ENCODE measurements around the gene SH2D3A. TPM values are rescaled to one million over a fixed set of nuclear protein-coding genes. Genes with fewer than 3 reads are reported as not detected.
"Not testable (repeated sequence)": the region's sequence is repeated elsewhere in the genome, so short reads cannot be mapped to it uniquely, and the experiment has no call there.

Gene SH2D3A
- total RNA-seq, 1 donor from 2014 or later = 17.4 TPM

DNA sequence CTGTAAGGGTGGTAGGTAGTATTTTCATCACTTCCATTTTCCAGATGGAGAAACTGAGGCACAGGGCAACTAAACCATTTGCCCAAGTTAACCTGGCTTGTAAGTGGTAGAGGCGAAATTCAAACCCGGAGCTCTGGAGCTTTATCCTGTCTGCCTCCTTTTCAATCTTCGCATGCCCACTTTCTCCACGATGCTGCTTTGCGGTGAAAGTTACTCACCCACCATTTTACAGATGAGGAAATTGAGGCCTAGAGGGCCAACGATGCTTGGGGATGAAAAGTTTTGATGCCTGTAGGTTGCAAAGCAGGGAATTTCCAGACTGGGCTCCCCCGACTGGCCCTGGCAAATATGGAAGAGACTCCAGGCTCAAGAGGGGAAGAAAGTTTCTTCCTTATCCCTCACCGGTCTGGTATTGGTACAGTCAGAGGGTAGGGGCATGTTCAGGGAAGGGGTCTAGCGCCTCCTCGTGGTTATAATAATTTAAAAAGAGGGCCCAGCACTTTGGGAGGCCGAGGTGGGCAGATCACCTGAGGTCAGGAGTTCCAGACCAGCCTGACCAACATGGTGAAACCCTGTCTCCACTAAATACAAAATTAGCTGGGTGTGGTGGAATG, 1.9 kb upstream of the SH2D3A start:
- Mint-ChIP-seq H3K4me3 (no peak overlapping the region), H3K27me3 (peaks cover 30% of the 10 kb centered on the region), H3K27ac (no peak overlapping the region), H3K9me3 (no peaks in the 10 kb centered on the region), H3K4me1 (ENCODE audit: unreplicated experiment) (peaks cover 4% of the 10 kb centered on the region), H3K36me3 (no peaks in the 10 kb centered on the region)
- DNase-seq (ENCODE audit: extremely low spot score, unreplicated experiment) = no peak
- TF ChIP-seq, protein P1, sequence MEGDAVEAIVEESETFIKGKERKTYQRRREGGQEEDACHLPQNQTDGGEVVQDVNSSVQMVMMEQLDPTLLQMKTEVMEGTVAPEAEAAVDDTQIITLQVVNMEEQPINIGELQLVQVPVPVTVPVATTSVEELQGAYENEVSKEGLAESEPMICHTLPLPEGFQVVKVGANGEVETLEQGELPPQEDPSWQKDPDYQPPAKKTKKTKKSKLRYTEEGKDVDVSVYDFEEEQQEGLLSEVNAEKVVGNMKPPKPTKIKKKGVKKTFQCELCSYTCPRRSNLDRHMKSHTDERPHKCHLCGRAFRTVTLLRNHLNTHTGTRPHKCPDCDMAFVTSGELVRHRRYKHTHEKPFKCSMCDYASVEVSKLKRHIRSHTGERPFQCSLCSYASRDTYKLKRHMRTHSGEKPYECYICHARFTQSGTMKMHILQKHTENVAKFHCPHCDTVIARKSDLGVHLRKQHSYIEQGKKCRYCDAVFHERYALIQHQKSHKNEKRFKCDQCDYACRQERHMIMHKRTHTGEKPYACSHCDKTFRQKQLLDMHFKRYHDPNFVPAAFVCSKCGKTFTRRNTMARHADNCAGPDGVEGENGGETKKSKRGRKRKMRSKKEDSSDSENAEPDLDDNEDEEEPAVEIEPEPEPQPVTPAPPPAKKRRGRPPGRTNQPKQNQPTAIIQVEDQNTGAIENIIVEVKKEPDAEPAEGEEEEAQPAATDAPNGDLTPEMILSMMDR (conservative IDR thresholded peaks at IDR 0.05) = peak; percentile 61

DNA sequence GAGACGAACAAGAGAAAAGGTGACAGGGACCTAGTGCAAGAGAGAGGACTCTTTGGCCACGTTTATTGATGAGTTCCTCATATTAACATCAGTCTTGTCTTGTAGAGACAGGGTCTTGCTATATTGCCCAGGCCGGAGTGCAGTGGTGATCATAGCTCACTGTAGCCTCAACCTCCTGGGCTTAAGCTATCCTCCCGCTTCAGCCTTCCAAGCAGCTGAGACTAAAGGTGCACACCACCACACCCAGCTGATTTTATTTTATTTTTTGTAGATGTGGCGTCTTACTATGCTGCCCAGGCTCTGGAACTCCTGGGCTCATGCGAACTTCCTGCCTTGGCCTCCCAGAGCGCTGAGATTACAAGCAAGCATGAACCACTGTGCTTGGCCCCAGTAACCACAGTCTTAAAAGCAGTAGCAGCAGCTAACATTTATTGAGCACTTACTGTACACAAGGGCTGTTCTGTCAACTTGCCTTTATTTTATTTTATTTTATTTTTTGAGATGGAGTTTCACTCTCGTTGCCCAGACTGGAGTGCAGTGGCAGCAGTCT, 1.1 kb upstream of the SH2D3A start:
- TF ChIP-seq, protein P1 (conservative IDR thresholded peaks at IDR 0.05) = no peak
- Mint-ChIP-seq H3K27me3 (peaks cover 30% of the 10 kb centered on the region), H3K4me3 (peak overlapping the region; percentile 97), H3K27ac (peak overlapping the region; percentile 100), H3K36me3 (no peaks in the 10 kb centered on the region), H3K9me3 (no peaks in the 10 kb centered on the region), H3K4me1 (ENCODE audit: unreplicated experiment) (peaks cover 4% of the 10 kb centered on the region)
- no peak for DNase-seq (ENCODE audit: extremely low spot score, unreplicated experiment)

GRCh38 chr19:6767081-6767356, 216 bp downstream of the SH2D3A start:
- Mint-ChIP-seq H3K9me3 (no peaks in the 10 kb centered on the region), H3K36me3 (no peaks in the 10 kb centered on the region), H3K27ac (peak overlapping the region; percentile 100), H3K27me3 (peaks cover 30% of the 10 kb centered on the region), H3K4me3 (peak overlapping the region; percentile 97), H3K4me1 (ENCODE audit: unreplicated experiment) (peaks cover 4% of the 10 kb centered on the region)
- TF ChIP-seq, protein P1 (conservative IDR thresholded peaks at IDR 0.05) = no peak
- no peak for DNase-seq (ENCODE audit: extremely low spot score, unreplicated experiment)

DNA sequence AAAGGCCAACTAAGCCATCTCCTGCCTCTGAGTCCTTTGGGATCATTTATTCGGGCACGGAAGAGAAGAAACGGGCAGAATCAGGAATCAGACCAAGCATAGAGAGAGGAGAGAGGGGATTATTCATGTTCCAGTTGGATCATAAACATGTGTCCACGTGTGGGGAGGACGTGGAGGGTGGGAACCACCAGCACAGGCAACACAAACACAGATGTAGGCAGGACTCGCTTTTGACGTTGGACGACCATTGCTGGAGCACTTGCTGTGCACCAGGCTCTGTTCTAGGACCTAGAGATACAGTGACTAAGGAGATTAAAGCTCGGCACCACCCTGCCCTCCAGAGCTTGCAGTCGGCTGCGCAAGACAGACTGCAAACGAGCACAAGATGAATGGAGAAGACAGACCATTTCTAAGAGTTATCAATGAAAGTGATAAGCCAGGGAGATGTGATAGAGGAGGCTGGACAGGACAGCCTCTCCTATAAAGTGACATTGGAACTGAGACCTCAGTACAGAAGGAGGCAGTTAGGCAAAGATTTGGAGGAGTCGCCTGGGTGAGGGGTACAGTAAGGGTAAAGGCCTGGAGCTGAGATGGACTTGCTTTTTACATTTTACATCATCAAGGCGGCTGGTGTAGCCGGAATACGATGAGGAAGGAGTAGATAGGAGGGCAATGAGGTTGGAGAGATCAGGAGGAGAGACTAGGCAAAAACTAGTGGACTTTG, 716 bp downstream of the SH2D3A start:
- Mint-ChIP-seq H3K4me3 (peak overlapping the region; percentile 97), H3K4me1 (ENCODE audit: unreplicated experiment) (peaks cover 4% of the 10 kb centered on the region), H3K9me3 (no peaks in the 10 kb centered on the region), H3K27me3 (peaks cover 30% of the 10 kb centered on the region), H3K27ac (peak overlapping the region; percentile 100), H3K36me3 (no peaks in the 10 kb centered on the region)
- DNase-seq (ENCODE audit: extremely low spot score, unreplicated experiment) = no peak
- TF ChIP-seq, protein P1 (conservative IDR thresholded peaks at IDR 0.05) = no peak

GRCh38 chr19:6765738-6766356, 1.4 kb downstream of the SH2D3A start:
- Mint-ChIP-seq H3K27ac (peak overlapping the region; percentile 100), H3K27me3 (peaks cover 30% of the 10 kb centered on the region), H3K36me3 (no peaks in the 10 kb centered on the region), H3K9me3 (no peaks in the 10 kb centered on the region), H3K4me1 (ENCODE audit: unreplicated experiment) (peaks cover 4% of the 10 kb centered on the region), H3K4me3 (peak overlapping the region; percentile 97)
- DNase-seq (ENCODE audit: extremely low spot score, unreplicated experiment) = no peak
- TF ChIP-seq, protein P1 (conservative IDR thresholded peaks at IDR 0.05) = no peak

- DNase-seq (ENCODE audit: extremely low spot score, unreplicated experiment); H3K27ac Mint-ChIP-seq; H3K36me3 Mint-ChIP-seq; H3K9me3 Mint-ChIP-seq; H3K4me3 Mint-ChIP-seq; H3K4me1 Mint-ChIP-seq (ENCODE audit: unreplicated experiment): not testable (repeated sequence)
- H3K27me3 Mint-ChIP-seq = peaks cover 18% of the 10 kb centered on the region
These were observed 4.9 kb downstream of the SH2D3A start for GRCh38 chr19:6762253-6762797.

Data from type B pancreatic cell (in vitro differentiated cells).